ENCODE results near the gene TAF10.

The TAF10 gene

DNA sequence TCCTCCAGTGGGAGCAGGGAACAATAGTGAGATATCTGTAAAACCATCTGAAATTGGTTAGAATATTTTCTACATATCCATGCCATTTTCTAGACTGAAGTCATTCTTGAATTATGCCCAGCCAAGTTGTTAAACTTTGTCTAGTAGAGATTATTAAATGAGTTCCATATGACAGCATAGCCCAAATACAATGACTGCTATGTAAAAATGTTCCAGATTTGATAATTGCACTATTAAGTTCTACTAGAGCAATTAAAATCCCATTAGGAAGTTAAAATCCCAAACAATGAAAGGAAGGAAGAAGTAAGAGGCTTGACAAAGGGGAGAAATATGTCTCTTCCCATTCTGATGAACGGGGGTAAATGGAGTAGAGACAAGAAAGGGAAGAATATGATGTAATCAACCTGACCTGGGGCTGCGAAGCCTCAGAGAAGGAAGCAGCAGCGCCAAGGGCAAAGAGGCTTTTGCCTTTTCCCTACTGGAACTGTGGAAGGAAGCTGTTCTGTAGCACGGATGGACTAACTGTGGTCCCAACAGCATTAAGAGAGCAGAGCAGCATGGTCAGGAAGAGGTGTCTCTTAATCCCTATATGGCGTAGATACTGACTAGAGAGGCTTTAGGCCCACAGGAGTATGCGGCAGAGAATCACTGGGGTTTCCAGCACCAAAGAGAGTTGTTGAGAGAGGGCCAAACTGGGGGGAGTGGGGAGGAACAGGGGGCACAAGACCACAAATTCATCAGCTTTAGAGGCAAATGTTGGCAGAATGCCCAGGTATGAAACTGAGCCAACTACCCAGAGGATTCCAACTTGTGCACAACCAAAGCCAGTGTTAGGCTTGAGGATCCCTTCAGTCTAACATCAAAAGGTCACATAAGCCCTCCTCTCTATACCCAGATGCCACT is 35.3 kb downstream of the TAF10 start:
- no peaks in the 10 kb centered on the region for H3K27me3 ChIP-seq
- H3K4me3 ChIP-seq (ENCODE audit: low read depth, low read length), result no peak overlapping the region
- no peaks in the 10 kb centered on the region for H3K9me3 ChIP-seq
- TF ChIP-seq, protein P1, sequence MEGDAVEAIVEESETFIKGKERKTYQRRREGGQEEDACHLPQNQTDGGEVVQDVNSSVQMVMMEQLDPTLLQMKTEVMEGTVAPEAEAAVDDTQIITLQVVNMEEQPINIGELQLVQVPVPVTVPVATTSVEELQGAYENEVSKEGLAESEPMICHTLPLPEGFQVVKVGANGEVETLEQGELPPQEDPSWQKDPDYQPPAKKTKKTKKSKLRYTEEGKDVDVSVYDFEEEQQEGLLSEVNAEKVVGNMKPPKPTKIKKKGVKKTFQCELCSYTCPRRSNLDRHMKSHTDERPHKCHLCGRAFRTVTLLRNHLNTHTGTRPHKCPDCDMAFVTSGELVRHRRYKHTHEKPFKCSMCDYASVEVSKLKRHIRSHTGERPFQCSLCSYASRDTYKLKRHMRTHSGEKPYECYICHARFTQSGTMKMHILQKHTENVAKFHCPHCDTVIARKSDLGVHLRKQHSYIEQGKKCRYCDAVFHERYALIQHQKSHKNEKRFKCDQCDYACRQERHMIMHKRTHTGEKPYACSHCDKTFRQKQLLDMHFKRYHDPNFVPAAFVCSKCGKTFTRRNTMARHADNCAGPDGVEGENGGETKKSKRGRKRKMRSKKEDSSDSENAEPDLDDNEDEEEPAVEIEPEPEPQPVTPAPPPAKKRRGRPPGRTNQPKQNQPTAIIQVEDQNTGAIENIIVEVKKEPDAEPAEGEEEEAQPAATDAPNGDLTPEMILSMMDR (IDR thresholded peaks at IDR 0.05; ENCODE audit: low read depth, low read length), result no peak
- H3K4me1 ChIP-seq, result peaks cover 3% of the 10 kb centered on the region; the same call in 1 of the 2 replicates
- H3K36me3 ChIP-seq, result no peaks in the 10 kb centered on the region
- DNase-seq, result peak; percentile 31

DNA sequence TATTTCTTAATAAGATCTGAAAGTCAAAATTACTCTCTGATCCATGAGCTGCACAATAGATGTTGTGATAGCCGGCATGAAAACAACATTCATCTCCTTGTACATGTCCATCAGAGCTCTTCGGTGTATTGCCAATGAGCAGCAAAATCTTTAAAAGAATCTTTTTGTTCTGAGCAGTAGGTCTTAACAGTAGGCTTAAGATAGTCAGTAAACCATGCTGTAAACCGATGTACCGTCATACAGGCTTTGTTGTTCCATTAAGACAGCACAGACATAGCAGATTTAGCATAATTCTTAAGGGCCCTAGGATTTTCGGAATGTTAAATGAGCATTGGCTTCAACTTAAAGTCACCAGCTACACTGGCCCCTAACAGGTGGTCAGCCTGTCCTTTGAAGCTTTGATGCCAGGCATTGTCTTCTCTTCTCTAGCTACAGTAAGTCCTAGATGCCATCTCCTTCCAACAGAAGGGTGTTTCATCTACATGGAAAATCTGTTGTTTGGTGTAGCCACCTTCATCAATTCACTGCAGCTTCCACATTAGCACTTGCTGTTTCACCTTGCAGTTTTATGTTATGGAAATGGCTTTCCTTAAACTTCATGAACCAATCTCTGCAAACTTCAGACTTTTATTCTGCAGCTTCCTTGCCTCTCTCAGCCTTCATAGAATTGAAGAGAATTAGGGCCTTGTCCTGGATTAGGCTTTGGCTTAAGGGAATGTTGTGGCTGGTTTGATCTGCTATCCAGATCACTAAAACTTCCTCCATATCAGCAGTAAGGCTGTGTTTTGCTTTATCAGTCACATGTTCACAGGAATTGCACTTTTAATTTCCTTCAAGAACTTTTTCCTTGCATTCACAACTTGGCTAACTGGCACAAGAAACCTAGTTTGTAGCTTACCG is 37.0 kb downstream of the TAF10 start:
- H3K27me3 ChIP-seq, result no peaks in the 10 kb centered on the region
- no peaks in the 10 kb centered on the region for H3K9me3 ChIP-seq
- no peaks in the 10 kb centered on the region for H3K36me3 ChIP-seq
- no peak overlapping the region for H3K4me3 ChIP-seq (ENCODE audit: low read depth, low read length)
- TF ChIP-seq, protein P1 (IDR thresholded peaks at IDR 0.05; ENCODE audit: low read depth, low read length), result no peak
- H3K4me1 ChIP-seq, result peaks cover 3% of the 10 kb centered on the region; the same call in 1 of the 2 replicates
- DNase-seq, result no peak

DNA sequence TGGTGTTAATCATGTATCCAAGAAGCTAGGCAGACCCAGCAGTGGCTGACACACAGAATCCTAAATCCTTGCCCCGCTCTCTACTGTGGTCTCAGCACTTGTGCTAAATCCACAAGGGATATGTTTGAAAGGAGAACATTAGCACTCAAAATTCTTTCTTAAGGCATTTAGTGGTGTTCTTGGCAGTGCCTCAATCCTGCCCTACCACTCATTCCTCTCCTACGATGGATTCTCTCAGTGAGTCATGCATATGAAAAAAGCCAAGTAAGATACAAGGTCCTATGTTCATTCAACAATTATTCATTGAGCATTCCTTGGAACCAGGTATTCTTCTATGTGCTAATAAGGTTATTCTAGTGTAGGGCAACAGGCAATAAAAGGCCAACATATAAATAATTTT is 39.8 kb downstream of the TAF10 start:
- DNase-seq, result no peak
- TF ChIP-seq, protein P1 (IDR thresholded peaks at IDR 0.05; ENCODE audit: low read depth, low read length), result no peak

DNA sequence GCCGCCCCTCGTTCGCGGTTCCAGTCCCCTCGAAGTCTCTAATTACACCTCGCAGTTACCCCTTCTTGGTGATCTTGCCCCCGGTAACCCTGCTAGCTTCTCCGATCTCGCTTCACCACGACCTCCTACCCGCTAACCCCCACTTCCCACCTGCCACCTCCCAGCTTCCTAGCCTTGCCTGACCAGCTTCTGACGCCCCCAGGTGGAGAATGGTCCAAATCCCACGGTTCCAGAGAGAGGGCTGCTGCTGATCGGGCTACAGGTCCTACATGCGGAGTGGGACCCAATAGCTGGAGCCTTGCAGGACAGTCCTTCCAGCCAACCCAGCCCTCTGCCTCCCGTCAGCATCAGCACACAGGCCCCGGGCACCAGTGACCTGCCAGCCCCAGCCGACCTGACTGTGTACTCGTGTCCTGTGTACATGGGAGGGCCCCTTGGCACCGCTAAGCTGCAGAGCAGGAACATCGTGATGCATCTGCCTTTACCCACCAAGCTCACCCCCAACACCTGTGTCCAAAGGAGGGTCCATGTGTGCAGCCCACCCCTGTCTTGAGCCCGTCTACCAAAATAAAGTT is 40.5 kb downstream of the TAF10 start:
- H3K9me3 ChIP-seq, result no peaks in the 10 kb centered on the region
- TF ChIP-seq, protein P1 (IDR thresholded peaks at IDR 0.05; ENCODE audit: low read depth, low read length), result no peak
- DNase-seq, result no peak
- H3K27me3 ChIP-seq, result no peaks in the 10 kb centered on the region
- H3K36me3 ChIP-seq, result no peaks in the 10 kb centered on the region
- H3K4me3 ChIP-seq (ENCODE audit: low read depth, low read length), result no peak overlapping the region
- peaks cover 3% of the 10 kb centered on the region; the same call in 1 of the 2 replicates for H3K4me1 ChIP-seq

More for the DNA sequence above, 39.8 kb downstream of the TAF10 start:
- no peak overlapping the region for H3K4me3 ChIP-seq (ENCODE audit: low read depth, low read length)
- no peaks in the 10 kb centered on the region for H3K27me3 ChIP-seq
- H3K36me3 ChIP-seq, result no peaks in the 10 kb centered on the region
- peaks cover 6% of the 10 kb centered on the region for H3K4me1 ChIP-seq
- H3K9me3 ChIP-seq, result no peaks in the 10 kb centered on the region

DNA sequence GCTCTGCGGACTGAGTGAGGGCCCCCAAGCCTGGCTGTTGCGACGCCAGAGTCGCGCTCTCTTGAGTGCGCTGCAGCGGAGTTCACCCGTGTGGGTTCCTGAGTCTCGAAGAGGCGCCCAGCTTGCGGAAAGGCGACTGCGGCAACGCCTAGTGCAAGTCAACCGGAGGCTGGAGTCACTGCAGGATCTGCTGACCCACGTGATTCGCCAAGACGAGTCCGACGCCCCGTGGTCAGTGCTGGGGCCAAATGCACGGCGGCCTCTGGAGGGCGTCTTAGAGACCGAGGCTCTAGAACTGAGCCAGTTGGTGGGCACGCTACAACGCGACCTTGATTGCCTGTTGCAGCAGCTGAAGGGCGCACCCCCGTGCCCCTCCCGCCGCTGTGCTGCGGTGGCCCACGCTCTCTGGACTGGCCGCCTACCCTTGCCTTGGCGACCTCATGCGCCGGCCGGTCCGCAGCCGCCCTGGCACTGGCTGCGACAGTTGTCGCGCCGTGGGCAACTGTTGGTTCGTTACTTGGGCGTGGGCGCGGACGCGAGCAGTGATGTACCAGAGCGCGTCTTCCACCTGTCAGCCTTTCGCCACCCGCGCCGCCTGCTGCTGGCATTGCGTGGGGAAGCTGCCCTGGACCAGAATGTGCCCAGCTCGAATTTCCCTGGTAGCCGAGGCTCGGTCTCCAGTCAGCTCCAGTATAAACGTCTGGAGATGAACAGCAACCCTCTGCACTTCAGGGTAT is 41.2 kb downstream of the TAF10 start:
- no peak overlapping the region for H3K4me3 ChIP-seq (ENCODE audit: low read depth, low read length)
- H3K9me3 ChIP-seq, result no peaks in the 10 kb centered on the region
- no peaks in the 10 kb centered on the region for H3K27me3 ChIP-seq
- H3K36me3 ChIP-seq, result no peaks in the 10 kb centered on the region
- DNase-seq, result no peak
- H3K4me1 ChIP-seq, result peaks cover 3% of the 10 kb centered on the region; the same call in 1 of the 2 replicates
- TF ChIP-seq, protein P1 (IDR thresholded peaks at IDR 0.05; ENCODE audit: low read depth, low read length), result no peak

All from BE2C (cell line).